Panc1 (cell line): ENCODE measurements around the gene SHROOM2.

Experiments
- CTCF ChIP-seq: fragments of 450-650 bp; IDR thresholded peaks from 2 replicates; pipeline ENCODE4 v1.5.1; 2017; ENCODE audit warnings: mild to moderate bottlenecking
- SIN3A ChIP-seq: IDR thresholded peaks from 2 replicates; pipeline ENCODE4 v1.6.1; 2012; ENCODE audit warnings: low read depth, mild to moderate bottlenecking, low read length, moderate library complexity, borderline replicate concordance; ENCODE audit not compliant: insufficient read depth

- TF ChIP-seq CTCF = no peak
- TF ChIP-seq SIN3A = no peak
Observed at GRCh38 chrX:9948406-9948805, 162.2 kb downstream of the SHROOM2 start.
